BLaER1 treated with 17β-estradiol and CSF1 and Interleukin-3, amounts not matched to agents 10 nM and 100 nM (cell line): ENCODE data around the gene PSMD1.
"Not testable (repeated sequence)": the region's sequence is repeated elsewhere in the genome, so short reads cannot be mapped to it uniquely, and the experiment has no call there.

Experiments used
- H3K27ac ChIP-seq, 11 experiments: shearing (Covaris generic); formaldehyde crosslinking; 2 replicates each; pipeline ENCODE4 v1.8.1; 2022
- H3K27me3 ChIP-seq, 11 experiments: shearing (Covaris generic); formaldehyde crosslinking; 2 replicates each; pipeline ENCODE4 v1.8.1; 2022
- H3K36me3 ChIP-seq, 11 experiments: shearing (Covaris generic); formaldehyde crosslinking; 2 replicates each; pipeline ENCODE4 v1.8.1; 2022
- H3K4me1 ChIP-seq, 10 experiments: shearing (Covaris generic); formaldehyde crosslinking; 2 replicates each; pipeline ENCODE4 v1.8.1; 2022
- H3K4me2 ChIP-seq, 11 experiments: shearing (Covaris generic); formaldehyde crosslinking; 2 replicates each; pipeline ENCODE4 v1.8.1; 2022
- H3K4me3 ChIP-seq, 10 experiments: shearing (Covaris generic); formaldehyde crosslinking; 2 replicates each; pipeline ENCODE4 v1.8.1; 2022
- H3K9ac ChIP-seq, 11 experiments: shearing (Covaris generic); formaldehyde crosslinking; 2 replicates each; pipeline ENCODE4 v1.8.1; 2022
- H3K9me3 ChIP-seq, 11 experiments: shearing (Covaris generic); formaldehyde crosslinking; replicated peaks in 1 of 11; 2 replicates each; pipeline ENCODE4 v1.8.1; 2022
- H4K20me1 ChIP-seq, 11 experiments: shearing (Covaris generic); formaldehyde crosslinking; 2 replicates each; pipeline ENCODE4 v1.8.1; 2022
- Cebpa-rat ChIP-seq, 11 experiments: shearing (Covaris generic); IDR thresholded peaks; 2 replicates each; pipeline ENCODE4 v1.8.1; 2022

Gene PSMD1

DNA sequence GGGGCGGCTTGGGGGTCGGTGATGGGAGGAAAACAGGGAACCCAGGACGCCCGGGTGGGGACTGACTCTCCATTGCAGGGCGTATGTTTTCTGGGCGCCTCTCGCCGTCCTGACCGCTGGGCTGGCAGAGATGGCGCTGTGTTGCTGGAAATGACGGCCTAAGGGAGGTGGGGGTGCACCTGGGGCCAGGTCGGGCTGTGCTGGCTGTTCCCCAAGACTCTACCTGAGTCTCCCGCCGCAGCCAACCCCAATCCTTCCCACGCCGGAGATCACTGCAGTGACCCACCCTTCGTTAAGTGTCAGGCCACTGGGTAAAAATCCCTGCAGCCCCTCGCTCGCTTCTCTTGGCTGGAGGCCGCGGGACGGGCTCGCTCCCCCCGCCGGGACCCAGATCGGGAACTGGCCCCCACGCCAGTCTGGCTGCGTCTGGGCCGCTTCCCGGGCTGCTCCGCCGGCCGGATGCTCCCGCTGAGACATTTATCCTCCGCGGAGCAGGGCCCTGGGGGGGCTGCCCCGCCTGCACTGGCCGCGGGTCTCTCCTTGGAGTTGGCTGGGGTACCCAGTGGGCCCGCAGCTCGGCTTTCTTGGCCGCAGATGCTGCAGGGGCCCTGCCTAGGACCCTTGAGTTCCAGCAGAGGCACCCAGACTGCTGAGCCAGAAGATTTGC is 134.0 kb downstream of the PSMD1 start:
- Histone ChIP-seq H3K4me2 (no peak overlapping the region; a peak in 1 of 22 replicates), H3K4me3 (no peak overlapping the region)

DNA sequence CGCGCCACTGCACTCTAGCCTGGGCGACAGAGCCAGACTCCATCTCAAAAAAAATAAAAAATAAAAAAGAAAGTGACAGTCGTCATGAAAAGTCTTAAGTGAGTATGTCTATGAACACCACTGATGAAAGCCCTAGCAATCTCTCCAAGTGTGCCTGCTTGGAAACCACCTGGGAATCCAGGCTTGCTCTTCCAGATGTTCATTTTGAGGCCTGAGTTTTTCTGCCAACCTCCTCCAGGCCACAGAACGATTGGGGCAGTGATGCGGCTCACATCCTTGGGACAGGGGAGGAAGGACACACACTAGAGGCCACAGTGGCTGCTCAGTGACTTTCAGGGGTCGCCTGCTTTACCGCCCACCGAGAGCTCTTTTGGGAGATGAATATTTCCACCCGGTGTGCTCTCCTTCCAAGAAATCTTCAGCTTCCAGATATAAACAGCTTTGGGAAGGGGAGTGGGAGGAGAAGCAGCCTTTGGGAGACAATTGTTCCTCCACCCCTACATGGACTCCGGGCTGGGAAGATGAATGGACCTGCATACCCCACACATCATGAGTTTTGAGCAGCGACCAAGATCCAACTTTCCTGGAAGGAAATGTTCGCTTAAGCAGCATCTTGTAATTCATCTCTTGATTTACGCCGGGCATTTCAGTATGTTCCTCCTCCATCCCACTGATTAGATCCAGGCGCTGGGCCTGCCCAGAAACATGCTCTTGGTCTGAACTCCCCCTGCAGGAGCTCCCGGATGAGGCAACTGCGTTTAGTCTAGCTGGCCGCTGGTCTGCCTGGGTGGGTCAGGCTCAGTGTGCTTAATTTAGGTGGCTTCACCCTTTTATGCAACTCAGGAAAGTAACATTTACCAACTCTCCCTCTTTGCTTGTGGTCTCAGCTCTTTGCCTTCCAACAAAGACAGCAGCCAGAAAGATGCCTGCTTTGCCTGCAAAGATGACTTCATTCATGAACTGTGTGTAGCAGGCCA is 135.5 kb downstream of the PSMD1 start:
- no peaks in the 10 kb centered on the region for H3K36me3 ChIP-seq
- H4K20me1 ChIP-seq: 0 out of 22 replicates have a peak, but pooled peaks cover 0 to 4% (median 0%) of the 10 kb centered on the region in 11 experiments
- no peak overlapping the region for H3K4me2 ChIP-seq
- no peak overlapping the region for H3K9ac ChIP-seq
- H3K9me3 ChIP-seq: peaks cover 0 to 6% (median 0%) of the 10 kb centered on the region in 11 experiments; a peak in 1 of 22 replicates
- no peaks in the 10 kb centered on the region for H3K4me1 ChIP-seq
- H3K27ac ChIP-seq: no peak overlapping the region
- H3K4me3 ChIP-seq: no peak overlapping the region
- no peak for TF ChIP-seq Cebpa-rat (IDR thresholded peaks at IDR 0.05)
- peaks cover 36 to 55% (median 46%) of the 10 kb centered on the region in 11 experiments for H3K27me3 ChIP-seq

More for the DNA sequence above, 134.0 kb downstream of the PSMD1 start:
- Histone ChIP-seq H3K9ac (0 out of 22 replicates have a peak overlapping the region, but pooled peaks of 1 of the 11 experiments have one; percentile 28), H3K9me3 (no peaks in the 10 kb centered on the region), H3K27ac (no peak overlapping the region), H3K27me3 (peaks cover 36 to 55% (median 46%) of the 10 kb centered on the region in 11 experiments), H4K20me1 (0 out of 22 replicates have a peak, but pooled peaks cover 0 to 4% (median 0%) of the 10 kb centered on the region in 11 experiments), H3K4me1 (peaks cover 0 to 3% (median 2%) of the 10 kb centered on the region in 10 experiments; a peak in 12 of 20 replicates), H3K36me3 (no peaks in the 10 kb centered on the region)
- TF ChIP-seq Cebpa-rat (IDR thresholded peaks at IDR 0.05): no peak

DNA sequence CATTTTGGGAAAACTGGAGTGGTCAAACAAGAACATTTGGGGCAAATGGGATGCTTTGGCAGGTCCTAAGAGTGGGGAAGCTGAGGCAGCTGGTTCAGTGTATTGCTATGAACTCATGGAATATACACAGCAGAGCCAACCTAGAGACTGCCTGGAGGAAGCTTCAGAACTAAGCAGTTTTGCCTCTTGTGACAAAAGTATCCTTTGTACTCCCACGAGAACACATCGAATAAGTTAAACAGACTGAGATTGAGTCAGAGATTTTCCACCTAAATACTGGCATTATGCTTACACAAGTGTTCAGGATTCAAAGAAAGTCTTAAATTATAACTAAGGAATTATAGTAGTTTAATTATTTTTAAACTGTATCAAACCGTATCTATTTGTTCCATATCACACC is 136.5 kb downstream of the PSMD1 start:
- peaks cover 0 to 6% (median 0%) of the 10 kb centered on the region in 11 experiments; a peak in 1 of 22 replicates for H3K9me3 ChIP-seq
- no peak overlapping the region for H3K4me3 ChIP-seq
- H3K36me3 ChIP-seq: no peaks in the 10 kb centered on the region
- H3K4me2 ChIP-seq: no peak overlapping the region
- peaks cover 4 to 7% (median 6%) of the 10 kb centered on the region in 10 experiments; a peak in 17 of 20 replicates for H3K4me1 ChIP-seq
- no peak for TF ChIP-seq Cebpa-rat (IDR thresholded peaks at IDR 0.05)
- H4K20me1 ChIP-seq: 0 out of 22 replicates have a peak, but pooled peaks cover 0 to 4% (median 0%) of the 10 kb centered on the region in 11 experiments
- H3K9ac ChIP-seq: no peak overlapping the region
- H3K27me3 ChIP-seq: peaks cover 36 to 49% (median 45%) of the 10 kb centered on the region in 11 experiments
- no peak overlapping the region for H3K27ac ChIP-seq

DNA sequence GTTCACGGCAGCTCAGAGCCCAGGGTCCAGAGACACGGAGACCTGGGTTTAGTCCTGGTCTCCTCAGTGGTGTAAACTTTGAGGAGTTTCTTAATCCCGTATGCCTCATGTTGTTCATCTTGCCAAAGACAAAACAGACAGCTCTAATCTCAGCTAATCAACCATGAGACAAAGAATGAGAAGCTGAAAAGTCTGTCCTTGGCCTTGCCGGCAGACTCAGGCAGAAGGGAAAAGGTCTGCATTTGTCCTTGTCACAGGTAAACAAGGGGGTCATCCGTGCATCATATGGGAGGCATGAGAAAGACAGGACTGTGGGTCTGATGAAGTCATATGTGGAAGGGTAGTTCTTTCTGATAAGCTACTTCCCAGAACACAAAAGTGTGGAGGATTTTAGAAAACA is 139.9 kb downstream of the PSMD1 start:
- Histone ChIP-seq H3K9me3 (peaks cover 0 to 6% (median 0%) of the 10 kb centered on the region in 11 experiments; a peak in 1 of 22 replicates), H4K20me1 (no peaks in the 10 kb centered on the region), H3K4me3 (no peak overlapping the region), H3K27me3 (peaks cover 6 to 15% (median 11%) of the 10 kb centered on the region in 11 experiments), H3K4me2 (no peak overlapping the region), H3K36me3 (no peaks in the 10 kb centered on the region), H3K27ac (no peak overlapping the region), H3K4me1 (peaks cover 9 to 25% (median 14%) of the 10 kb centered on the region in 10 experiments; a peak in 19 of 20 replicates), H3K9ac (no peak overlapping the region)
- TF ChIP-seq Cebpa-rat (IDR thresholded peaks at IDR 0.05): no peak

DNA sequence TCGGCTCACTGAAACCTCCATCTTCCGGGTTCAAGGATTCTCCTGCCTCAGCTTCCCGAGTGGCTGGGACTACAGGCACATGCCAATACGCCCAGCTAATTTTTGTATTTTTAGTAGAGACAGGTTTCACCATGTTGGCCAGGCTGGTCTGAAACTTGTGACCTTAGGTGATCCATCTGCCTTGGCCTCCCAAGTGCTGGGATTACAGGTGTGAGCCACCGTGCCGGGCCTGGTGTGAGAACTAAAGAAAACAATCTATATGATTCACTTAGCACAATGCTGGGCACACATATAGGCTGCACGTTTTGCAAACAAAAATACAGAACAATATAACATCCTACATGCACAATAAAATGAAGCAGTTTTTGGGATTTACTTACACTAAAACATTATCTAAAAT is 140.5 kb downstream of the PSMD1 start:
- not testable (repeated sequence) for H3K9ac ChIP-seq, H3K27ac ChIP-seq, H3K4me2 ChIP-seq, H3K9me3 ChIP-seq, H4K20me1 ChIP-seq, H3K4me3 ChIP-seq, H3K27me3 ChIP-seq, H3K36me3 ChIP-seq
- peaks cover 9 to 25% (median 14%) of the 10 kb centered on the region in 10 experiments; a peak in 19 of 20 replicates for H3K4me1 ChIP-seq

DNA sequence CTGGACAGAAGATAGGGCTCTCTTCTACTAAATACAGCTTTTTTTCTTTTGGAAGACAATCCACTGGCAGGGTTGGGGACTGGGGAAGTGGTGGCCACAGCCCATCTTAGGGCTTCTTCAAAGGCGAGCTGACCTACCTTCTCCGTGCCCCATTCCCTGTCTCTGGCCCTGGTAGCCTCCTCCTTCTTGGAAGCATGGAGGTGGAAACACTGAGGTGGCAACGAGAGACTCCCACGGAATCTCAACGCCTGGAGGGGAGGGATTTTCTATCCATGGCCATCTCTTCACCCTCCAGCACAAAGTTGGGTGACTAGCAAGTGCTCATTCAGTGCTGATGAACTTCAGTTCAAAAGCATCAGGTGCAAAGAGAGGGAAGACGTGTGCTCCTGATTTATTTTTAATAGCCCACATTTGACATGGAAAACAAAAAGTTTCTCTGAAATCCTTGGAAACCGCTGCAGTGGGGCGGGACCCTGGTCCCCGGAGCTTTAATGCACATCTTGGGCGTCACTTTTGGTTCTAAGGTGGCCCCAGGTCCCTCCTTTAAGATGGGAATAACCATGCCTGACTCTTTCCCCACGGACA is 141.1 kb downstream of the PSMD1 start:
- H4K20me1 ChIP-seq: no peaks in the 10 kb centered on the region
- no peak for TF ChIP-seq Cebpa-rat (IDR thresholded peaks at IDR 0.05)
- H3K4me3 ChIP-seq: peak overlapping the region; percentile 62 to 81 (median 76)
- H3K4me2 ChIP-seq: peak overlapping the region; percentile 82 to 97 (median 94)
- no peaks in the 10 kb centered on the region for H3K36me3 ChIP-seq
- peak overlapping the region; percentile 54 to 79 (median 70) for H3K9ac ChIP-seq
- H3K27me3 ChIP-seq: peaks cover 0 to 3% (median 0%) of the 10 kb centered on the region in 11 experiments; a peak in 4 of 22 replicates
- peaks cover 0 to 6% (median 0%) of the 10 kb centered on the region in 11 experiments; a peak in 1 of 22 replicates for H3K9me3 ChIP-seq
- H3K4me1 ChIP-seq: peaks cover 10 to 25% (median 14%) of the 10 kb centered on the region in 10 experiments; a peak in 19 of 20 replicates
- peak overlapping the region in 9 of 11 experiments; percentile 23 to 63 (median 40); a peak in 17 of 22 replicates for H3K27ac ChIP-seq

DNA sequence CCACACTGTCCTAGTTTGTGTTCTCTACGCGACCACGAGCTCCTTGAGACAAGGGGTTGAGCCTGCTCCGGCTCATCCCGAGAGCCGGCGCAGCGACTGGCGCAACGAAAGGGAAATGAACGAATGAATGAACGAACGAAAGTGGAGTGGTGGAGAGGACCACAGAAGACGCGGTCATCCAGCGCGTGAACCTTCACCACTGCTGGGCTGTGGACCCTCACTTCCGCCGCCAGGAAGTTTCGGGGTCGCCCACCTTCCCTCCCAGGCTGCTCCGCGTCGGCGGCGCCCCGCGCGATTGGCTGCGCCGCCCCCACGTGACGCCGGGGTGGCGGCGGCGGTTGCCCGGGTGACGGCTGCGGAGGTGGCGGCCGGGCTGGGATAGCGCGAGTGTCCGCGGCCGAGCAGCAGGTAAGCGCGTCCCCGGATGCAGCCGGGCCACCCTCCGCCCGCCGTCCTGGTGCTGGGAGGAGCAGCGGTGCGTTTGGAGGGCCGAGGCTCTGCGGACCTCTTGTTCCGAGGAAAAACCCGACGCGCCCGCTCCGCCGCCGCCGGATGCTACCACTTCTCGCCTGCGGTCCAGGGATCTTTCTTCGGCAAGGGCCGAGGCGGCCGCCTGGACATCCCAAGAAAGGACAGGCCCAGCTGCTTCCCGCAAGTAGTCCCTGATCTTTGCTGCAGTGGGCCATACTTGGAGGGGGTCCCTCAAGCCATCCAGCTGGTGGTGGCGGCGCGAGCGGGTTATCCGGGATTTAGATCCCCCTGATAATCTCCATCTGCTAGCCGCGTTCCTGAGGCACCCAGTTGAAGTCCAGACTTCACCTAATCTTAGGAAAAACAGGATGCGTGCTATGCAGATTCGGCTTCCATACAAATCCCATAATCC is 141.9 kb downstream of the PSMD1 start, which contains the start of gene ARMC9:
ARMC9 (plus strand) TSS at position 341 of the 883 bp plus-strand sequence. CDS start 7,608 bp downstream, outside the sequence.
- peaks cover 13 to 25% (median 14%) of the 10 kb centered on the region in 10 experiments; a peak in 19 of 20 replicates for H3K4me1 ChIP-seq
- H3K27me3 ChIP-seq: no peaks in the 10 kb centered on the region
- H3K4me2 ChIP-seq: peak within 1 kb of the TSS; percentile 82 to 97 (median 94)
- peak within 1 kb of the TSS; percentile 62 to 81 (median 76) for H3K4me3 ChIP-seq
- no peaks in the 10 kb centered on the region for H3K36me3 ChIP-seq
- H3K9me3 ChIP-seq: peaks cover 0 to 6% (median 0%) of the 10 kb centered on the region in 11 experiments; a peak in 1 of 22 replicates
- peak within 1 kb of the TSS; percentile 54 to 79 (median 70) for H3K9ac ChIP-seq
- H3K27ac ChIP-seq: peak within 1 kb of the TSS in 9 of 11 experiments; percentile 23 to 63 (median 40); a peak in 19 of 22 replicates
- no peak for TF ChIP-seq Cebpa-rat (IDR thresholded peaks at IDR 0.05)
- H4K20me1 ChIP-seq: no peaks in the 10 kb centered on the region
